Common myeloid progenitor, CD34-positive (primary cell): ENCODE measurements around the gene JAG2.

Source experiments
- CTCF ChIA-PET: fragments of 350-600 bp; sonication (Branson Sonifier 250); formaldehyde crosslinking; loops from one replicate; lab custom pipeline; 2021; ENCODE audit warnings: antibody characterized with exemption; lab: Charles Lee
- POLR2A ChIA-PET: fragments of 350-600 bp; sonication (Branson Sonifier 250); formaldehyde crosslinking; loops from one replicate; lab custom pipeline; 2021; ENCODE audit warnings: antibody characterized with exemption; lab: Charles Lee
- DNase-seq, 3 donors: peaks; one replicate each; pipeline versions ENCODE4 v3.0.0 to v3.0.0-alpha.2; 2013
- H3K27ac ChIP-seq, 2 experiments: 1 replicate in 1 of 2; 2 replicates in 1 of 2; pipeline ENCODE4 v1.7.0; 2013; ENCODE audit warnings: inconsistent platforms in 2 of 2, low read length in 2 of 2, mild to moderate bottlenecking in 2 of 2, low read depth in 1 of 2, moderate library complexity in 1 of 2; ENCODE audit not compliant: severe bottlenecking in 2 of 2, insufficient read depth in 1 of 2, poor library complexity in 1 of 2
- H3K27me3 ChIP-seq, 5 experiments: replicated peaks in 2 of 5; 1 replicate in 3 of 5; 2 replicates in 2 of 5; pipeline versions ENCODE4 v1.6.1 to v1.7.0; 2013; ENCODE audit warnings: low read length in 4 of 5, mild to moderate bottlenecking in 2 of 5, moderate library complexity in 2 of 5, inconsistent platforms in 1 of 5; ENCODE audit not compliant: insufficient read depth in 5 of 5, control insufficient read depth in 4 of 5
- H3K36me3 ChIP-seq, 4 experiments: 1 replicate in 2 of 4; 2 replicates in 2 of 4; pipeline versions ENCODE4 v1.6.1 to v1.7.0; 2013; ENCODE audit warnings: low read length in 3 of 4, control low read depth in 1 of 4, mild to moderate bottlenecking in 1 of 4; ENCODE audit not compliant: control insufficient read depth in 4 of 4, insufficient read depth in 4 of 4
- H3K4me1 ChIP-seq, 4 experiments: 1 replicate in 3 of 4; 2 replicates in 1 of 4; pipeline versions ENCODE4 v1.6.1 to v1.7.1; 2013; ENCODE audit warnings: low read length in 3 of 4, mild to moderate bottlenecking in 3 of 4, control low read depth in 1 of 4, inconsistent platforms in 1 of 4, moderate library complexity in 1 of 4; ENCODE audit not compliant: control insufficient read depth in 4 of 4, insufficient read depth in 4 of 4; ENCODE audit errors: control extremely low read depth in 1 of 4
- H3K4me3 ChIP-seq, 7 experiments: 1 replicate in 4 of 7; 2 replicates in 3 of 7; pipeline versions ENCODE4 v1.5.1 to v1.7.0; 2013; ENCODE audit warnings: mild to moderate bottlenecking in 7 of 7, low read length in 6 of 7, moderate library complexity in 6 of 7, inconsistent platforms in 2 of 7, low read depth in 2 of 7, control low read depth in 1 of 7; ENCODE audit not compliant: insufficient read depth in 4 of 7, control insufficient read depth in 1 of 7; ENCODE audit errors: extremely low read depth in 1 of 7
- H3K9me3 ChIP-seq, 5 experiments: 1 replicate in 4 of 5; 2 replicates in 1 of 5; pipeline versions ENCODE4 v1.6.1 to v1.7.1; 2013; ENCODE audit warnings: low read length in 4 of 5, mild to moderate bottlenecking in 2 of 5, inconsistent platforms in 1 of 5, low read depth in 1 of 5, moderate library complexity in 1 of 5; ENCODE audit not compliant: control insufficient read depth in 4 of 5, insufficient read depth in 2 of 5; ENCODE audit errors: control extremely low read depth in 1 of 5
- WGBS: methylation state at CpG from one replicate; pipeline ENCODE4 v1.1.5; 2013; ENCODE audit not compliant: insufficient coverage; 5-methylcytosine and 5-hydroxymethylcytosine counted together

Gene JAG2

GRCh38 chr14:105107351-105107750 is 61.2 kb downstream of the JAG2 start:
- Histone ChIP-seq H3K27ac (no peak overlapping the region), H3K4me1 (no peaks in the 10 kb centered on the region), H3K36me3 (no peaks in the 10 kb centered on the region), H3K27me3 (peaks cover 0 to 11% (median 8%) of the 10 kb centered on the region in 5 experiments), H3K4me3 (no peak overlapping the region), H3K9me3 (peaks cover 0 to 8% (median 0%) of the 10 kb centered on the region in 5 experiments)
- ChIA-PET CTCF (interaction anchor here (1.8 kb wide), 1 partner anchor 10 kb away, joined by 5 read pairs; no protein-coding TSS in a partner anchor), POLR2A (no interaction called here)
- 100% methylated on average over 6 of the region's 7 CpGs for WGBS
- no peak for DNase-seq

- no peak for DNase-seq
- POLR2A ChIA-PET = no interaction called here
- peaks cover 0 to 15% (median 8%) of the 10 kb centered on the region in 5 experiments for H3K27me3 ChIP-seq
- no peak overlapping the region for H3K4me3 ChIP-seq
- CTCF ChIA-PET = interaction anchor here (2.4 kb wide), 1 partner anchor 10 kb away, joined by 7 read pairs; no protein-coding TSS in a partner anchor
- no peaks in the 10 kb centered on the region for H3K36me3 ChIP-seq
- no peak overlapping the region for H3K27ac ChIP-seq
- H3K9me3 ChIP-seq = peaks cover 0 to 8% (median 2%) of the 10 kb centered on the region in 5 experiments
- H3K4me1 ChIP-seq = no peaks in the 10 kb centered on the region
- WGBS = 43% methylated on average over 3 of the region's 7 CpGs
These were observed 63.4 kb downstream of the JAG2 start for GRCh38 chr14:105105158-105105557.

GRCh38 chr14:105102893-105103292 is 65.7 kb downstream of the JAG2 start:
- Histone ChIP-seq H3K27me3 (peaks cover 0 to 15% (median 8%) of the 10 kb centered on the region in 5 experiments), H3K4me1 (no peaks in the 10 kb centered on the region), H3K27ac (no peak overlapping the region), H3K9me3 (peaks cover 0 to 18% (median 8%) of the 10 kb centered on the region in 5 experiments), H3K36me3 (no peaks in the 10 kb centered on the region), H3K4me3 (no peak overlapping the region)
- ChIA-PET CTCF (interaction anchor here (0.6 to 1.6 kb wide), 2 partner anchors 17 to 29 kb away, joined by 3 to 5 read pairs; no protein-coding TSS in a partner anchor), POLR2A (interaction anchor here (0.6 kb wide), 1 partner anchor 57 kb away, joined by 4 read pairs; no protein-coding TSS in a partner anchor)
- WGBS = 100% methylated on average over 1 of the region's 3 CpGs
- no peak for DNase-seq

- whole genome bisulfite sequencing = 98% methylated on average over 5 of the region's 7 CpGs
- no peaks in the 10 kb centered on the region for H3K4me1 ChIP-seq
- CTCF ChIA-PET = interaction anchor here (0.6 to 1.6 kb wide), 2 partner anchors 17 to 29 kb away, joined by 3 to 5 read pairs; no protein-coding TSS in a partner anchor
- peaks cover 0 to 15% (median 8%) of the 10 kb centered on the region in 5 experiments for H3K27me3 ChIP-seq
- no peak overlapping the region for H3K27ac ChIP-seq
- H3K36me3 ChIP-seq = no peaks in the 10 kb centered on the region
- H3K4me3 ChIP-seq = no peak overlapping the region
- POLR2A ChIA-PET = interaction anchor here (0.6 kb wide), 2 partner anchors 58 to 295 kb away, joined by 3 to 4 read pairs; no protein-coding TSS in a partner anchor
- peaks cover 0 to 18% (median 8%) of the 10 kb centered on the region in 5 experiments for H3K9me3 ChIP-seq
- DNase-seq = no peak
These were observed 66.2 kb downstream of the JAG2 start for GRCh38 chr14:105102361-105102870.

- DNase-seq = no peak
- H3K36me3 ChIP-seq = no peaks in the 10 kb centered on the region
- H3K4me1 ChIP-seq = no peaks in the 10 kb centered on the region
- H3K27me3 ChIP-seq = peaks cover 0 to 17% (median 6%) of the 10 kb centered on the region in 5 experiments
- POLR2A ChIA-PET = no interaction called here
- WGBS = 100% methylated on average over 1 of the region's 4 CpGs
- CTCF ChIA-PET = interaction anchor here (0.7 kb wide), 1 partner anchor 10 kb away, joined by 5 read pairs; no protein-coding TSS in a partner anchor
- no peak overlapping the region for H3K4me3 ChIP-seq
- H3K27ac ChIP-seq = no peak overlapping the region
- H3K9me3 ChIP-seq = peaks cover 0 to 18% (median 8%) of the 10 kb centered on the region in 5 experiments
These were observed 67.7 kb downstream of the JAG2 start for GRCh38 chr14:105100910-105101309.

- no peak overlapping the region for H3K27ac ChIP-seq
- DNase-seq = peak in 1 of 3 donors; percentile 12
- H3K9me3 ChIP-seq = peaks cover 0 to 18% (median 8%) of the 10 kb centered on the region in 5 experiments
- peaks cover 0 to 19% (median 4%) of the 10 kb centered on the region in 5 experiments for H3K27me3 ChIP-seq
- 67% methylated on average over 3 of the region's 6 CpGs for WGBS
- no peaks in the 10 kb centered on the region for H3K4me1 ChIP-seq
- POLR2A ChIA-PET = no interaction called here
- CTCF ChIA-PET = no interaction called here
- H3K4me3 ChIP-seq = no peak overlapping the region
- no peaks in the 10 kb centered on the region for H3K36me3 ChIP-seq
These were observed 68.8 kb downstream of the JAG2 start for GRCh38 chr14:105099778-105100177.

GRCh38 chr14:105098316-105098715 is 70.3 kb downstream of the JAG2 start:
- Histone ChIP-seq H3K4me1 (peaks cover 0 to 14% (median 11%) of the 10 kb centered on the region in 4 experiments), H3K27me3 (peaks cover 0 to 17% (median 4%) of the 10 kb centered on the region in 5 experiments), H3K27ac (no peak overlapping the region), H3K4me3 (no peak overlapping the region), H3K9me3 (peaks cover 0 to 13% (median 8%) of the 10 kb centered on the region in 5 experiments), H3K36me3 (no peaks in the 10 kb centered on the region)
- ChIA-PET CTCF (interaction anchor here (1.4 kb wide), 2 partner anchors 19 to 67 kb away, joined by 3 to 7 read pairs; no protein-coding TSS in a partner anchor), POLR2A (no interaction called here)
- 0% methylated on average over 1 of the region's 8 CpGs for WGBS
- no peak for DNase-seq
